Immature natural killer cell (primary cell): ENCODE measurements around the gene BEX3. TPM values are rescaled to one million over a fixed set of nuclear protein-coding genes. Genes with fewer than 3 reads are reported as not detected.
A peak's percentile ranks its signal among the peaks of the same experiment; 100 is the strongest.
"Not testable (repeated sequence)": the region's sequence is repeated elsewhere in the genome, so short reads cannot be mapped to it uniquely, and the experiment has no call there.

Experiments
- DNase-seq, 3 donors: peaks; one replicate each; pipeline ENCODE4 v3.0.0; 2022; ENCODE audit warnings: mixed read lengths in 1 of 3
- H3K27ac Mint-ChIP-seq, 6 donors: one replicate each; pipeline ENCODE4 v1.8.0; 2020; ENCODE audit warnings: mixed read lengths in 6 of 6, mild to moderate bottlenecking in 5 of 6, inconsistent platforms in 4 of 6, moderate library complexity in 3 of 6
- H3K27me3 Mint-ChIP-seq, 3 donors: one replicate each; pipeline ENCODE4 v1.8.0; 2020 to 2021; ENCODE audit warnings: low read depth in 3 of 3, mild to moderate bottlenecking in 3 of 3, mixed read lengths in 3 of 3, moderate library complexity in 3 of 3, inconsistent platforms in 1 of 3
- H3K36me3 Mint-ChIP-seq, 3 donors: one replicate each; pipeline ENCODE4 v1.8.0; 2020; ENCODE audit warnings: mixed read lengths in 3 of 3, inconsistent platforms in 2 of 3, mild to moderate bottlenecking in 2 of 3
- H3K4me1 Mint-ChIP-seq, 2 donors: one replicate each; pipeline ENCODE4 v1.8.0; 2020; ENCODE audit warnings: inconsistent platforms in 2 of 2, mild to moderate bottlenecking in 2 of 2, mixed read lengths in 2 of 2, moderate library complexity in 1 of 2
- H3K4me3 Mint-ChIP-seq, 5 donors: one replicate each; pipeline ENCODE4 v1.8.0; 2020; ENCODE audit warnings: mild to moderate bottlenecking in 5 of 5, mixed read lengths in 5 of 5, inconsistent platforms in 3 of 5, moderate library complexity in 3 of 5
- H3K9me3 Mint-ChIP-seq, 6 donors: one replicate each; pipeline ENCODE4 v1.8.0; 2020; ENCODE audit warnings: mild to moderate bottlenecking in 6 of 6, mixed read lengths in 6 of 6, inconsistent platforms in 4 of 6, moderate library complexity in 3 of 6
- polyA plus RNA-seq, 3 donors: library from polyadenylated mRNA; unstranded; fragments of 300-500 nt; fragmentation: Illumina TruSeq; gene quantifications; one replicate each; pipeline ENCODE4 v1.2.3, GENCODE V29; 2021

BEX3 gene
- 1 to 10 TPM; 8.1 to 9.8 (median 9.7) TPM for polyA plus RNA-seq

DNA sequence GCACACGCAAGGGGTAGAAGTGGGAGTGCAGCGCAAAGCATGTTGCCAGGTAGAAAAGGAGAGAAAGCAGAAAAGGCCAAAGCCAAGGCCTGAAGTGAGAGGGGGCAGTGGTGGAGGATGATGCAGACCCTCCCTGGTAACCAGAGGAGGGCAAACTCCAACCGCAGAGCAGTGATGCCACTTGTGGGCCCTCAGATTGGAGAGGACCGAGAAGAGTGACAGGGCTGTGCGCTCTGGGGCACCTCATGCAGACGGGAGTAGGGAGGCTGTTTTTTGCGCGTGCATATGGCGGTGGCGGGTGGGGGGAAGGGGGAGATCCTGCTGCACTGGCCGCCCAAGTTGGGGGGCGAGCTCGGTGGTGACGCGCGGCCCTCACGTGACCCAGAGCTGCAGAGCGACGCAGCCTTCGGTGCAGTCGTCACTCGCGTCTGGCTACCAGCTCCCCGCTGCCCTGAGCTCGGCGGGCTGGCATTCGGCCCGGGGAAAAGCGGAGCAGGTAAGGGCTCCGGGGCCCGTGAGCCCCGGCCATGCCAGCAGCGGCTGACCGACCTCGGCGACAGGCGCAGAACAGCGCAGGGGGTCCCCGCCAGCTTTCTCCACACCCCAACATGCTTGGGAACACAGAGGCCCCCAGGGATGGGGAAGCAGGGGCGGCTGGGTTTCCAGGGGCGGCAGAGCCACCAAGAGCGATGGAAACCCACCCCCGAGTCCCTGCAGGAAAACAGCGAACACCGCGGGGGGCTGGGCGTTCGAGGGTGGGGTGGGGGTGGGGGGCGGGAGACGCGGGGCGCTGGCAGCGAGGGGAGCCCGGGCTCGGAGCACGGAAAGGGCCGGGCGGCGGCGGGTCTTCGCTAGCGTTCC is at the start of gene BEX3:
Gene BEX3 (plus strand): TSS at position 421 of the 861 bp plus-strand sequence. CDS start 984 bp downstream, outside the sequence.
- peak within 1 kb of the TSS; percentile 67 to 76 (median 69) for H3K4me3 Mint-ChIP-seq
- H3K27me3 Mint-ChIP-seq, result peaks cover 0 to 6% (median 2%) of the 10 kb centered on the region in 3 donors
- H3K27ac Mint-ChIP-seq, result no peak within 1 kb of the TSS
- DNase-seq, result peak; percentile 2 to 13 (median 12)
- H3K36me3 Mint-ChIP-seq, result no peaks in the 10 kb centered on the region
- H3K9me3 Mint-ChIP-seq, result no peaks in the 10 kb centered on the region
- H3K4me1 Mint-ChIP-seq, result peaks cover 5 to 6% of the 10 kb centered on the region in 2 donors

- Mint-ChIP-seq H3K4me1 (no peaks in the 10 kb centered on the region), H3K36me3 (no peaks in the 10 kb centered on the region), H3K27ac (no peak within 1 kb of the TSS), H3K4me3 (no peak within 1 kb of the TSS), H3K9me3 (no peaks in the 10 kb centered on the region), H3K27me3 (peaks cover 5 to 14% (median 11%) of the 10 kb centered on the region in 3 donors)
- DNase-seq, result no peak
Observed at GRCh38 chrX:103329991-103330390, 46.3 kb upstream of the BEX3 start, which contains the start of gene TCEAL7. TSS of gene TCEAL7 (plus strand) at chrX:103330239. CDS start at chrX:103331404, 1,165 bp downstream.

GRCh38 chrX:103330681-103331288 is 45.6 kb upstream of the BEX3 start:
- no peaks in the 10 kb centered on the region for H3K4me1 Mint-ChIP-seq
- DNase-seq, result no peak
- H3K9me3 Mint-ChIP-seq, result no peaks in the 10 kb centered on the region
- H3K27me3 Mint-ChIP-seq, result peaks cover 5 to 14% (median 11%) of the 10 kb centered on the region in 3 donors
- H3K4me3 Mint-ChIP-seq, result no peak overlapping the region
- no peak overlapping the region for H3K27ac Mint-ChIP-seq
- H3K36me3 Mint-ChIP-seq, result no peaks in the 10 kb centered on the region

DNA sequence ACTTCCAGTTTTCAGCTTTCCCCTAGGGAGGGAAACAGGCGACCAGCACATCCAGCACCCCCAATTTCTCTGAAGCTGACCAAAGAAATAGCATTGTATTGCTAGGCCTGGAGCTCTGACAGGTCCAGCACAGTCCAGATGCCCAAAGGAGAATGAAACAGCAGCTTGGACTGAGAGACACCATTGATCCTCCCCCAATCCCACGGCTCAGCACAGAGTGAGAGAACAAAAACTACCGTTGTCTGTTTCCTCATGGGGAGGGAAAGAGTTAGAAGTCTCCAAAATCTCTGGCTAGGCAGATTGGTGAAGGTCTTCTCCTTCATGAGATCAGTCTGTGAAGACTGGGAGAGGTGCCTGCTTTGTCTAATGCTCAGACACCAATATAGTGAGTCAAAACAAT is 37.7 kb upstream of the BEX3 start:
- no peak for DNase-seq
- Mint-ChIP-seq H3K27me3 (peaks cover 0 to 14% (median 1%) of the 10 kb centered on the region in 3 donors), H3K4me3 (no peak overlapping the region)

GRCh38 chrX:103343105-103343504 is 33.2 kb upstream of the BEX3 start:
- Mint-ChIP-seq H3K27ac (no peak overlapping the region), H3K4me1 (no peaks in the 10 kb centered on the region), H3K36me3 (no peaks in the 10 kb centered on the region), H3K9me3 (no peaks in the 10 kb centered on the region), H3K27me3 (peaks cover 0 to 14% (median 0%) of the 10 kb centered on the region in 3 donors), H3K4me3 (no peak overlapping the region)
- peak in 2 of 3 donors; percentile 1 to 6 for DNase-seq

More for the DNA sequence above, 37.7 kb upstream of the BEX3 start:
- H3K9me3 Mint-ChIP-seq, result no peaks in the 10 kb centered on the region
- no peaks in the 10 kb centered on the region for H3K4me1 Mint-ChIP-seq
- H3K27ac Mint-ChIP-seq, result no peak overlapping the region
- no peaks in the 10 kb centered on the region for H3K36me3 Mint-ChIP-seq

- no peaks in the 10 kb centered on the region for H3K36me3 Mint-ChIP-seq
Observed at GRCh38 chrX:103344606-103345005, 31.7 kb upstream of the BEX3 start.

GRCh38 chrX:103347682-103348397 is 28.5 kb upstream of the BEX3 start:
- Mint-ChIP-seq H3K9me3 (no peaks in the 10 kb centered on the region), H3K27me3 (peaks cover 2 to 9% (median 3%) of the 10 kb centered on the region in 3 donors), H3K4me3 (no peak overlapping the region), H3K4me1 (no peaks in the 10 kb centered on the region), H3K27ac (no peak overlapping the region), H3K36me3 (no peaks in the 10 kb centered on the region)
- DNase-seq, result no peak

More at GRCh38 chrX:103344606-103345005, 31.7 kb upstream of the BEX3 start:
- H3K4me1 Mint-ChIP-seq, result no peaks in the 10 kb centered on the region
- H3K9me3 Mint-ChIP-seq, result no peaks in the 10 kb centered on the region
- H3K27ac Mint-ChIP-seq, result no peak overlapping the region
- H3K27me3 Mint-ChIP-seq, result peaks cover 1 to 11% (median 3%) of the 10 kb centered on the region in 3 donors
- DNase-seq, result no peak
- H3K4me3 Mint-ChIP-seq, result no peak overlapping the region

DNA sequence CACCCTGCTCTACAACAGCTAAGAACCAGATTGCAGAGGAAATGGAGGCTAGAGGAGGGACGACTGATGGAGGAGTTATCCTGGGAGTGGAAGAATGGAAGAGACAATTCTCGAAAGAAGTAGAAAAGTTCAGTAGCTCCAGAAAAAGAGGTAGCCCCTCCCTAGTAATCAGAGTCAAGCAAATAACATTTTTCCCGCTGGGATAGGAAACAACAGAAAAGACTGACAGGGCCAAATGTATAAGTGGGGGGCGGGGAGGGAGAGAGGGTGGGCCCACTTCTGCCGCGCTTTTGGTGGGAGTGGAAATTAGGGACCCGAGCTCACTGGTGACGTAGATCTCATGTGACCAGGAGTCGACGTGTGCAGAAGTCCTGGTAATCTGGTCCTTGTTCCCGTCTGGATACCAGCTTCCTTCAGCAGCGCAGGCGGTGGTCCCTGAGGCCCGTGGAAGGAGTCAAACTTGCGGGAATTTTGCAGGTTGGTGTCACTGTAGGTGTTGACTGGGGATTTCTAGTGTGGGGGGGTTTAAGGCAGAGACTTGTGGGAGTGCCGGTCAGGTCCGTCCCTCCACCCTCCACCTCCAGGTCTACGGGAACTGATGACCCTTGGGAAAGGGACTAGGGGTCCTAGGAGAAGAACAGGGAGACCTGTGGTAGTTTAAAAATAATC is 20.1 kb upstream of the BEX3 start, which contains the start of gene TCEAL9:
Gene TCEAL9 (plus strand): TSS at position 377 of the 669 bp plus-strand sequence. CDS start 1,179 bp downstream, outside the sequence.
- Mint-ChIP-seq H3K27ac (peak within 1 kb of the TSS in 2 of 6 donors; percentile 35 to 38), H3K4me3 (peak within 1 kb of the TSS; percentile 74 to 85 (median 80)), H3K4me1 (peaks cover 9% of the 10 kb centered on the region in 2 donors), H3K9me3 (no peaks in the 10 kb centered on the region), H3K36me3 (no peaks in the 10 kb centered on the region), H3K27me3 (peaks cover 7 to 20% (median 7%) of the 10 kb centered on the region in 3 donors)
- no peak for DNase-seq

- DNase-seq, result no peak
- Mint-ChIP-seq H3K27me3 (peaks cover 7 to 20% (median 7%) of the 10 kb centered on the region in 3 donors), H3K4me3 (peak overlapping the region; percentile 74 to 85 (median 80)), H3K36me3 (no peaks in the 10 kb centered on the region), H3K4me1 (peaks cover 9% of the 10 kb centered on the region in 2 donors), H3K27ac (peak overlapping the region in 1 of 6 donors; percentile 35), H3K9me3 (no peaks in the 10 kb centered on the region)
Observed at GRCh38 chrX:103356858-103357257, 19.5 kb upstream of the BEX3 start.

GRCh38 chrX:103357871-103358270 is 18.5 kb upstream of the BEX3 start:
- Mint-ChIP-seq H3K4me3 (no peak overlapping the region), H3K27me3 (peaks cover 6 to 20% (median 7%) of the 10 kb centered on the region in 3 donors), H3K36me3 (no peaks in the 10 kb centered on the region), H3K27ac (no peak overlapping the region), H3K9me3 (no peaks in the 10 kb centered on the region), H3K4me1 (peaks cover 9% of the 10 kb centered on the region in 2 donors)
- DNase-seq, result no peak

DNA sequence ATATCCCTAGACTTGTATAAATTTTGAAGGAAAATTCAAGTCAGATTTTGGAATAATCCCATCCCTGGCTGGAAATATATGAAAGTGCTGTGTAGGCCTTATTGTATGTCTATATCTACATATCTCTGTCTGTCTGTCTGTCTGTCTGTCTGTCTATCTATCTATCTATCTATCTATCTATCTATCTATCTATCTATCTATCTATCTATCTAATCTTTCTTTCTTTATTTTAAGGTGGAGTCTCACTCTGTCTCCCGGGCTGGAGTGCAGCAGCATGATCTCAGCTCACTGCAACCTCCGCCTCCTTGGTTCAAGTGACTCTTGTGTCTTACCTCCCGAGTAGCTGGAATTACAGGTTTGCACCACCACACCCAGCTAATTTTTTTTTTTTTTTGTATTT is 16.7 kb upstream of the BEX3 start:
- not testable (repeated sequence) for H3K9me3 Mint-ChIP-seq, H3K27ac Mint-ChIP-seq, H3K4me1 Mint-ChIP-seq, H3K4me3 Mint-ChIP-seq, H3K36me3 Mint-ChIP-seq, DNase-seq
- H3K27me3 Mint-ChIP-seq, result peaks cover 6 to 17% (median 7%) of the 10 kb centered on the region in 3 donors

GRCh38 chrX:103360092-103360491 is 16.2 kb upstream of the BEX3 start:
- no peak overlapping the region for H3K27ac Mint-ChIP-seq
- H3K27me3 Mint-ChIP-seq, result peaks cover 6 to 17% (median 8%) of the 10 kb centered on the region in 3 donors
- DNase-seq, result no peak
- no peaks in the 10 kb centered on the region for H3K36me3 Mint-ChIP-seq
- peaks cover 9% of the 10 kb centered on the region in 2 donors for H3K4me1 Mint-ChIP-seq
- no peak overlapping the region for H3K4me3 Mint-ChIP-seq
- no peaks in the 10 kb centered on the region for H3K9me3 Mint-ChIP-seq

DNA sequence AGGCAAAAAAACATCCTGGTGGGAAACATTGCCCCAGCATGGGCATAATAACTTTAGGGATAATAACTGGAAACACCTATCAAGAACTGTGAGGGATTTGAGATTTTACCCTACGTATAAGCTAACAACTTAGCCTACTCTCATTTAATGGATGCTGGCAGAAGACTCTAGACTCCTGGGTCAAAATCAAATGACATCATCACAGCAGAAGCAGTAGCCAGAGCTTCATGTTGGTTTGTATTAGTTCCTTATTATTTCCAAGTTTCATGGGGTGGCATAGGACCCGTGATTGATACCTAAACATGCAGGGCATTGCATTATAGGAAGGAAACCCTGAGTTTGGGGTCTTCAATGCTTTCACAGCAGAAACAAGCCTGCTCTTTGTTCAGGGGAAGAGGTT is 15.4 kb upstream of the BEX3 start:
- peaks cover 5 to 14% (median 6%) of the 10 kb centered on the region in 3 donors for H3K27me3 Mint-ChIP-seq
- no peaks in the 10 kb centered on the region for H3K36me3 Mint-ChIP-seq
- H3K9me3 Mint-ChIP-seq, result no peaks in the 10 kb centered on the region
- no peak overlapping the region for H3K27ac Mint-ChIP-seq
- no peak overlapping the region for H3K4me3 Mint-ChIP-seq
- peaks cover 6 to 8% of the 10 kb centered on the region in 2 donors for H3K4me1 Mint-ChIP-seq
- no peak for DNase-seq
